Panc1 (cell line): ENCODE results near the gene DAPK1.

Experiments
- POLR2AphosphoS5 ChIP-seq: IDR thresholded peaks from 2 replicates; pipeline ENCODE4 v1.6.1; 2012; ENCODE audit warnings: mild to moderate bottlenecking, low read depth, low read length, moderate library complexity
- SIN3A ChIP-seq: IDR thresholded peaks from 2 replicates; pipeline ENCODE4 v1.6.1; 2012; ENCODE audit warnings: low read depth, mild to moderate bottlenecking, low read length, moderate library complexity, borderline replicate concordance; ENCODE audit not compliant: insufficient read depth
- TCF7L2 ChIP-seq: IDR thresholded peaks from 2 replicates; pipeline ENCODE4 v1.6.1; 2011; ENCODE audit warnings: mild to moderate bottlenecking, low read depth, low read length, inconsistent platforms
- TF ChIP-seq, protein P1 (sequence below), 2 experiments: IDR thresholded peaks; 2 replicates each; pipeline ENCODE4 v1.6.1; 2011 to 2012; ENCODE audit warnings: low read depth in 2 of 2, control low read depth in 1 of 2, low read length in 1 of 2, mild to moderate bottlenecking in 1 of 2, moderate library complexity in 1 of 2; ENCODE audit not compliant: insufficient read depth in 1 of 2
- TF ChIP-seq, protein P2 (sequence below): fragments of 450-650 bp; IDR thresholded peaks from 2 replicates; pipeline ENCODE4 v1.5.1; 2017; ENCODE audit warnings: mild to moderate bottlenecking

DNA sequence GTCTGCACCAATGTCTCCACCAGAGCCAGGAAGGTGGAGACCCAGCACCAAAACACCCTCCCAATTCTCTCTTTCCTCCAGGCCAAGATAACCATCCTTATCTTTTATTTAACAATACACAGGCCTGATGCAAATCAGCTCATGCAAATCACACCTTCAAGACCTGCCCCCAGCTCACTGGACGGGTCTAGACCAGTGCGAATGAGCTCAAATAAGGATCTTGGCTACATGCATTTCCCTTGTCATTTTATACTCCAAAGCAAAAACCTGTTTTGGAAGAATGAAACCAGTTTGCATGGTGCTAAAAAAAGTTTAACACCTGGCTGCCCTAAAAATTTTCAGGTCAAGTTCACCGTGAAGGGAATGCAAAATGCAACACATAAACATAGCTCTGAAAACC, 31.9 kb upstream of the DAPK1 start:
- no peak for TF ChIP-seq POLR2AphosphoS5
- TF ChIP-seq, protein P1, sequence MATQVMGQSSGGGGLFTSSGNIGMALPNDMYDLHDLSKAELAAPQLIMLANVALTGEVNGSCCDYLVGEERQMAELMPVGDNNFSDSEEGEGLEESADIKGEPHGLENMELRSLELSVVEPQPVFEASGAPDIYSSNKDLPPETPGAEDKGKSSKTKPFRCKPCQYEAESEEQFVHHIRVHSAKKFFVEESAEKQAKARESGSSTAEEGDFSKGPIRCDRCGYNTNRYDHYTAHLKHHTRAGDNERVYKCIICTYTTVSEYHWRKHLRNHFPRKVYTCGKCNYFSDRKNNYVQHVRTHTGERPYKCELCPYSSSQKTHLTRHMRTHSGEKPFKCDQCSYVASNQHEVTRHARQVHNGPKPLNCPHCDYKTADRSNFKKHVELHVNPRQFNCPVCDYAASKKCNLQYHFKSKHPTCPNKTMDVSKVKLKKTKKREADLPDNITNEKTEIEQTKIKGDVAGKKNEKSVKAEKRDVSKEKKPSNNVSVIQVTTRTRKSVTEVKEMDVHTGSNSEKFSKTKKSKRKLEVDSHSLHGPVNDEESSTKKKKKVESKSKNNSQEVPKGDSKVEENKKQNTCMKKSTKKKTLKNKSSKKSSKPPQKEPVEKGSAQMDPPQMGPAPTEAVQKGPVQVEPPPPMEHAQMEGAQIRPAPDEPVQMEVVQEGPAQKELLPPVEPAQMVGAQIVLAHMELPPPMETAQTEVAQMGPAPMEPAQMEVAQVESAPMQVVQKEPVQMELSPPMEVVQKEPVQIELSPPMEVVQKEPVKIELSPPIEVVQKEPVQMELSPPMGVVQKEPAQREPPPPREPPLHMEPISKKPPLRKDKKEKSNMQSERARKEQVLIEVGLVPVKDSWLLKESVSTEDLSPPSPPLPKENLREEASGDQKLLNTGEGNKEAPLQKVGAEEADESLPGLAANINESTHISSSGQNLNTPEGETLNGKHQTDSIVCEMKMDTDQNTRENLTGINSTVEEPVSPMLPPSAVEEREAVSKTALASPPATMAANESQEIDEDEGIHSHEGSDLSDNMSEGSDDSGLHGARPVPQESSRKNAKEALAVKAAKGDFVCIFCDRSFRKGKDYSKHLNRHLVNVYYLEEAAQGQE (IDR thresholded peaks at IDR 0.05; ENCODE audit: insufficient read depth in 1 of 2, low read depth in 2 of 2, low read length in 1 of 2) = no peak
- TF ChIP-seq, protein P2, sequence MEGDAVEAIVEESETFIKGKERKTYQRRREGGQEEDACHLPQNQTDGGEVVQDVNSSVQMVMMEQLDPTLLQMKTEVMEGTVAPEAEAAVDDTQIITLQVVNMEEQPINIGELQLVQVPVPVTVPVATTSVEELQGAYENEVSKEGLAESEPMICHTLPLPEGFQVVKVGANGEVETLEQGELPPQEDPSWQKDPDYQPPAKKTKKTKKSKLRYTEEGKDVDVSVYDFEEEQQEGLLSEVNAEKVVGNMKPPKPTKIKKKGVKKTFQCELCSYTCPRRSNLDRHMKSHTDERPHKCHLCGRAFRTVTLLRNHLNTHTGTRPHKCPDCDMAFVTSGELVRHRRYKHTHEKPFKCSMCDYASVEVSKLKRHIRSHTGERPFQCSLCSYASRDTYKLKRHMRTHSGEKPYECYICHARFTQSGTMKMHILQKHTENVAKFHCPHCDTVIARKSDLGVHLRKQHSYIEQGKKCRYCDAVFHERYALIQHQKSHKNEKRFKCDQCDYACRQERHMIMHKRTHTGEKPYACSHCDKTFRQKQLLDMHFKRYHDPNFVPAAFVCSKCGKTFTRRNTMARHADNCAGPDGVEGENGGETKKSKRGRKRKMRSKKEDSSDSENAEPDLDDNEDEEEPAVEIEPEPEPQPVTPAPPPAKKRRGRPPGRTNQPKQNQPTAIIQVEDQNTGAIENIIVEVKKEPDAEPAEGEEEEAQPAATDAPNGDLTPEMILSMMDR = no peak
- no peak for TF ChIP-seq SIN3A
- TF ChIP-seq TCF7L2 = no peak
